Gastroesophageal sphincter (tissue), 4 donors: Measurements from ENCODE around the gene PRKAG2. TPM values are rescaled to one million over a fixed set of nuclear protein-coding genes. Genes with fewer than 3 reads are reported as not detected.
A peak's percentile ranks its signal among the peaks of the same experiment; 100 is the strongest.

Experiments
- ATAC-seq: fragments of 150-250 bp; one replicate; pipeline ENCODE4 v1.9.1; 2016; ENCODE audit warnings: mild to moderate bottlenecking, moderate library complexity
- H3K27ac ChIP-seq, 4 donors: fragments of 200-600 bp; sonication (generic) in 3 of 4; 1 replicate in 3 of 4; 2 replicates in 1 of 4; pipeline ENCODE4 v1.5.1; 2016 to 2019
- H3K27me3 ChIP-seq: fragments of 200-600 bp; sonication (generic); one replicate; pipeline ENCODE4 v1.5.1; 2019
- H3K36me3 ChIP-seq, 2 donors: fragments of 200-600 bp; sonication (generic); one replicate each; pipeline ENCODE4 v1.5.1; 2019; ENCODE audit warnings: control low read depth in 1 of 2
- H3K4me1 ChIP-seq, 3 donors: fragments of 200-600 bp; sonication (generic); 1 replicate in 2 of 3; 2 replicates in 1 of 3; pipeline ENCODE4 v1.5.1; 2016 to 2019; ENCODE audit warnings: control low read depth in 2 of 3
- H3K4me3 ChIP-seq, 2 donors: fragments of 200-600 bp; sonication (generic); one replicate each; pipeline ENCODE4 v1.5.1; 2019; ENCODE audit warnings: mild to moderate bottlenecking in 1 of 2, moderate library complexity in 1 of 2
- H3K9me3 ChIP-seq, 3 donors: fragments of 200-600 bp; sonication (generic); one replicate each; pipeline ENCODE4 v1.5.1; 2017 to 2019; ENCODE audit warnings: control low read depth in 2 of 3
- CTCF ChIP-seq, 4 experiments: fragments of 200-600 bp in 2 of 4; fragments of 450-650 bp in 2 of 4; sonication (generic) in 1 of 4; IDR thresholded peaks; one replicate each; pipeline ENCODE4 v1.5.1; 2017 to 2019; ENCODE audit warnings: antibody characterized with exemption in 4 of 4, mild to moderate bottlenecking in 2 of 4, moderate library complexity in 2 of 4
- EP300 ChIP-seq: sonication (generic); formaldehyde crosslinking; IDR thresholded peaks from one replicate; pipeline ENCODE4 v1.6.1; 2017; ENCODE audit warnings: antibody characterized with exemption, mild to moderate bottlenecking
- POLR2A ChIP-seq, 2 donors: fragments of 450-650 bp; IDR thresholded peaks; one replicate each; pipeline ENCODE4 v1.6.1; 2017; ENCODE audit warnings: antibody characterized with exemption in 2 of 2, mild to moderate bottlenecking in 2 of 2, moderate library complexity in 1 of 2
- POLR2AphosphoS5 ChIP-seq: sonication (generic); formaldehyde crosslinking; IDR thresholded peaks from one replicate; pipeline ENCODE4 v1.6.1; 2017; ENCODE audit warnings: antibody characterized with exemption
- WGBS, 2 donors: methylation state at CpG; one replicate each; pipeline ENCODE4 v1.1.5; 2018; ENCODE audit warnings: low coverage in 1 of 2; 5-methylcytosine and 5-hydroxymethylcytosine counted together
- total RNA-seq, 4 donors: library from RNA; depleted of rRNA; stranded (reverse); fragments of >200 nt; gene quantifications; one replicate each; pipeline ENCODE4 v1.1.0, GENCODE V29; 2016

PRKAG2 gene
- total RNA-seq, 4 donors from 2014 or later = 48.9 to 89.0 (median 75.7) TPM

GRCh38 chr7:151645311-151645710 is 231.6 kb downstream of the PRKAG2 start:
- H3K27ac ChIP-seq = no peak overlapping the region
- H3K4me1 ChIP-seq = peaks cover 0 to 14% (median 5%) of the 10 kb centered on the region in 3 donors
- no peak for TF ChIP-seq EP300
- no peak for TF ChIP-seq CTCF (IDR thresholded peaks at IDR 0.05)
- no peak for TF ChIP-seq POLR2AphosphoS5
- no peak for TF ChIP-seq POLR2A (IDR thresholded peaks at IDR 0.05)
- H3K4me3 ChIP-seq = no peak overlapping the region
- no peak for ATAC-seq
- WGBS, 2 donors = 100% methylated on average over 2 of the region's 2 CpGs; no CpG with 5 or more reads in 1 of the 2 donors
- H3K9me3 ChIP-seq = no peaks in the 10 kb centered on the region
- no peaks in the 10 kb centered on the region for H3K36me3 ChIP-seq
- H3K27me3 ChIP-seq = no peaks in the 10 kb centered on the region

- no peaks in the 10 kb centered on the region for H3K36me3 ChIP-seq
- no peak overlapping the region for H3K27ac ChIP-seq
- no peaks in the 10 kb centered on the region for H3K9me3 ChIP-seq
- ATAC-seq = no peak
- H3K4me1 ChIP-seq = peaks cover 0 to 18% (median 4%) of the 10 kb centered on the region in 3 donors
- H3K27me3 ChIP-seq = no peaks in the 10 kb centered on the region
- no peak overlapping the region for H3K4me3 ChIP-seq
- TF ChIP-seq POLR2AphosphoS5 = no peak
- no peak for TF ChIP-seq EP300
- no peak for TF ChIP-seq POLR2A (IDR thresholded peaks at IDR 0.05)
- TF ChIP-seq CTCF (IDR thresholded peaks at IDR 0.05) = no peak
Measured at GRCh38 chr7:151644554-151644953, 232.4 kb downstream of the PRKAG2 start.

GRCh38 chr7:151642746-151643145 is 234.2 kb downstream of the PRKAG2 start:
- WGBS, 2 donors = 61 to 77% methylated on average over 3 of the region's 3 CpGs
- no peak for ATAC-seq
- TF ChIP-seq POLR2A (IDR thresholded peaks at IDR 0.05) = no peak
- Histone ChIP-seq H3K27ac (no peak overlapping the region), H3K27me3 (no peaks in the 10 kb centered on the region), H3K36me3 (no peaks in the 10 kb centered on the region), H3K4me1 (peaks cover 4 to 36% (median 7%) of the 10 kb centered on the region in 3 donors), H3K9me3 (no peaks in the 10 kb centered on the region), H3K4me3 (no peak overlapping the region)

DNA sequence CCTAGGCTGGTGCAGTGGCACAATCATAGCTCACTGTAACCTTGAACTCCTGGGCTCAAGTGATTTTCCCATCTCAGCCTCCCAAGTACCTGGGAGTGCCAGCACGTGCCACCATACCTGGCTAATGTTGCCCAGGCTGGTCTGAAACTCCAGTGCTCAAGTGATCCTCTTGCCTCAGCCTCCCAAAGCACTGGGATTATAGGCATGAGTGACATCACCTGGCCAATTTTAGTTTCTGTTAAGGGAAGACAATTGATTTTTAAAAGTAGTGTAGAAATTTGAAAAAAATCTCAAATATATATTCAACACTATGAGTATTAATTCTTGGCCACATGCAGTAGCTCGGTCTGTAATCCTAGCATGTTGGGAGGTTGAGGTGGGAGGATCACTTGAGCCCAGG is 235.3 kb downstream of the PRKAG2 start:
- peak overlapping the region in 2 of 4 donors; percentile 78 to 84 for H3K27ac ChIP-seq
- no peaks in the 10 kb centered on the region for H3K36me3 ChIP-seq
- no peaks in the 10 kb centered on the region for H3K27me3 ChIP-seq
- H3K4me3 ChIP-seq = no peak overlapping the region
- TF ChIP-seq EP300 (no peak), POLR2A (IDR thresholded peaks at IDR 0.05) (no peak), POLR2AphosphoS5 (no peak)
- 100% methylated on average over 1 of the region's 2 CpGs for WGBS, 2 donors
- H3K9me3 ChIP-seq = no peaks in the 10 kb centered on the region
- H3K4me1 ChIP-seq = peaks cover 4 to 46% (median 7%) of the 10 kb centered on the region in 3 donors
- no peak for ATAC-seq

DNA sequence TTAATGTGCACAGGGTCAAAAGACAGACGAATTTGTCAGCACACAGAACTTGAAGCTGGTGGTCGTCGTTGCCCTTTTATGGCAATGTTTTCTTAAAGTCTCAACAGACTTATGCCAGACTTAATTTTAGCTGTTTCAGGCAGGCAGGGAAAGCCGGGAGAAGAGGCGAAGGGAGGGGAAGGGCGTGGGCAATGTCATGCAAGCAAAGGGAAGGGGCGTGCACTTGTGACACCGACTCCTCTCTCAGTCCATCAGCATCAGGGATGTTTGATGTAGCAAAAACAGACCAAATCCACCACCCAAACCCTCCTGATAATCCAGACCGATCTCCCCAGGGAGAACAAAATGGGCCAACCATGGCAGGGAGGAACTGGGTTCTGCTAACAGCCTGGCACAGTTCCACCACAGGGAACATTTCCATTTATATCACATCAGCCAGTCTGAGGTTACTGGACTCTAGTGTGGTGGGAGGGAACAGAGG is 239.1 kb downstream of the PRKAG2 start:
- peaks cover 0 to 8% (median 0%) of the 10 kb centered on the region in 3 donors for H3K9me3 ChIP-seq
- 15 to 19% methylated on average over 5 to 7 of the region's 9 CpGs for WGBS, 2 donors
- no peaks in the 10 kb centered on the region for H3K27me3 ChIP-seq
- ATAC-seq = peak; percentile 49
- H3K4me1 ChIP-seq = peaks cover 4 to 55% (median 7%) of the 10 kb centered on the region in 3 donors
- TF ChIP-seq POLR2AphosphoS5 (peak; percentile 62), POLR2A (IDR thresholded peaks at IDR 0.05) (no peak), CTCF (IDR thresholded peaks at IDR 0.05) (no peak), EP300 (no peak)
- H3K36me3 ChIP-seq = no peaks in the 10 kb centered on the region
- peak overlapping the region; percentile 78 to 84 (median 81) for H3K27ac ChIP-seq
- no peak overlapping the region for H3K4me3 ChIP-seq

GRCh38 chr7:151634643-151635042 is 242.3 kb downstream of the PRKAG2 start:
- no peaks in the 10 kb centered on the region for H3K36me3 ChIP-seq
- H3K4me3 ChIP-seq = no peak overlapping the region
- no peaks in the 10 kb centered on the region for H3K27me3 ChIP-seq
- H3K4me1 ChIP-seq = peaks cover 3 to 64% (median 8%) of the 10 kb centered on the region in 3 donors
- peaks cover 0 to 8% (median 0%) of the 10 kb centered on the region in 3 donors for H3K9me3 ChIP-seq
- no peak for TF ChIP-seq CTCF (IDR thresholded peaks at IDR 0.05)
- no peak for TF ChIP-seq POLR2A (IDR thresholded peaks at IDR 0.05)
- no peak for TF ChIP-seq EP300
- TF ChIP-seq POLR2AphosphoS5 = no peak
- ATAC-seq = no peak
- 97 to 100% methylated on average over 2 of the region's 2 CpGs for WGBS, 2 donors
- peak overlapping the region in 2 of 4 donors; percentile 78 to 84 for H3K27ac ChIP-seq
